Lower lobe of right lung (tissue), 2 donors: ENCODE results near the gene STRN. TPM values are rescaled to one million over a fixed set of nuclear protein-coding genes. Genes with fewer than 3 reads are reported as not detected.
"Not testable (repeated sequence)": the region's sequence is repeated elsewhere in the genome, so short reads cannot be mapped to it uniquely, and the experiment has no call there.

Experiments
- ATAC-seq, 2 donors: fragments of 200-7000 bp; cut with Tn5 transposase; one replicate each; pipeline ENCODE4 v1.9.1; 2020 to 2022; ENCODE audit warnings: mild to moderate bottlenecking in 2 of 2, moderate library complexity in 2 of 2
- DNase-seq: peaks from one replicate; pipeline ENCODE4 v3.0.0-alpha.2; 2020
- H3K27ac ChIP-seq: fragments of 200-600 bp; one replicate; pipeline ENCODE4 v1.8.0; 2022
- H3K27me3 ChIP-seq: fragments of 200-600 bp; one replicate; pipeline ENCODE4 v1.8.0; 2022; ENCODE audit warnings: low read depth
- H3K36me3 ChIP-seq: fragments of 200-600 bp; one replicate; pipeline ENCODE4 v1.8.0; 2022; ENCODE audit warnings: mild to moderate bottlenecking
- H3K4me1 ChIP-seq: fragments of 200-600 bp; one replicate; pipeline ENCODE4 v1.8.0; 2022
- H3K4me3 ChIP-seq: fragments of 200-600 bp; one replicate; pipeline ENCODE4 v1.8.0; 2022; ENCODE audit warnings: mild to moderate bottlenecking
- H3K9me3 ChIP-seq: fragments of 200-600 bp; one replicate; pipeline ENCODE4 v1.8.0; 2022
- intact Hi-C: fragments of 100-400 bp; cut with DNase I; formaldehyde crosslinking; loops from one replicate; pipeline ENCODE4 v1.11.0; 2022
- total RNA-seq: library from RNA; stranded (reverse); fragmentation: NEBNext Ultra II Directional; extraction: Animal tissue kit (Norgen Biotek cat#: 25700); gene quantifications from one replicate; pipeline ENCODE4 v1.2.1, GENCODE V29; 2021
- TF ChIP-seq, protein P1 (sequence below): fragments of 200-600 bp; IDR thresholded peaks from one replicate; pipeline ENCODE4 v1.8.0; 2022; ENCODE audit warnings: antibody characterized with exemption, mild to moderate bottlenecking
- donor health status: DM: no; HTN: yes; CAD: no; lungs with severe emphysema.

Gene STRN
- total RNA-seq, 1 donor from 2014 or later = 31.1 TPM

DNA sequence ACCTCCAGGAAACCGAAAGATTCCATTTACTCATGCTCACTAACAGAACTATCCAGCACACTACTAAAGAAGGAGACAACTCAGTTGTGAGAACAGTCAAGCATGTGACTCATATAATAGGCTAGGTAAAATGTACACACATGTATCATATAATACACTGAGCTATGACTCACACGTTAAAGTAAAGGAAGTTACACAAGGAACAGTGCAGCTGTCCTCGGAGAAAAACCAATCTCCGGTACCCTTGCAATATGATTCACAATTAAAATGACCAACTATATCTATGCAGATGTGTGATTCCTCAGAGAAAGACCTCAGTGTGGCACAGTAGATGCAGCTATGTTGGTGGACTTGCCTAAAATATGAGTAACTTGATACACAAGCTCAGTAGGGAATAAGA lies 76.5 kb downstream of the STRN start:
- Histone ChIP-seq H3K9me3 (no peaks in the 10 kb centered on the region), H3K4me1 (no peaks in the 10 kb centered on the region), H3K27ac (no peak overlapping the region), H3K27me3 (no peaks in the 10 kb centered on the region), H3K4me3 (no peak overlapping the region), H3K36me3 (peaks cover 45% of the 10 kb centered on the region)
- DNase-seq (no peak), ATAC-seq (peak in 1 of 2 donors; percentile 63)
- intact Hi-C loops = no loop called here
- TF ChIP-seq, protein P1, sequence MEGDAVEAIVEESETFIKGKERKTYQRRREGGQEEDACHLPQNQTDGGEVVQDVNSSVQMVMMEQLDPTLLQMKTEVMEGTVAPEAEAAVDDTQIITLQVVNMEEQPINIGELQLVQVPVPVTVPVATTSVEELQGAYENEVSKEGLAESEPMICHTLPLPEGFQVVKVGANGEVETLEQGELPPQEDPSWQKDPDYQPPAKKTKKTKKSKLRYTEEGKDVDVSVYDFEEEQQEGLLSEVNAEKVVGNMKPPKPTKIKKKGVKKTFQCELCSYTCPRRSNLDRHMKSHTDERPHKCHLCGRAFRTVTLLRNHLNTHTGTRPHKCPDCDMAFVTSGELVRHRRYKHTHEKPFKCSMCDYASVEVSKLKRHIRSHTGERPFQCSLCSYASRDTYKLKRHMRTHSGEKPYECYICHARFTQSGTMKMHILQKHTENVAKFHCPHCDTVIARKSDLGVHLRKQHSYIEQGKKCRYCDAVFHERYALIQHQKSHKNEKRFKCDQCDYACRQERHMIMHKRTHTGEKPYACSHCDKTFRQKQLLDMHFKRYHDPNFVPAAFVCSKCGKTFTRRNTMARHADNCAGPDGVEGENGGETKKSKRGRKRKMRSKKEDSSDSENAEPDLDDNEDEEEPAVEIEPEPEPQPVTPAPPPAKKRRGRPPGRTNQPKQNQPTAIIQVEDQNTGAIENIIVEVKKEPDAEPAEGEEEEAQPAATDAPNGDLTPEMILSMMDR = no peak

DNA sequence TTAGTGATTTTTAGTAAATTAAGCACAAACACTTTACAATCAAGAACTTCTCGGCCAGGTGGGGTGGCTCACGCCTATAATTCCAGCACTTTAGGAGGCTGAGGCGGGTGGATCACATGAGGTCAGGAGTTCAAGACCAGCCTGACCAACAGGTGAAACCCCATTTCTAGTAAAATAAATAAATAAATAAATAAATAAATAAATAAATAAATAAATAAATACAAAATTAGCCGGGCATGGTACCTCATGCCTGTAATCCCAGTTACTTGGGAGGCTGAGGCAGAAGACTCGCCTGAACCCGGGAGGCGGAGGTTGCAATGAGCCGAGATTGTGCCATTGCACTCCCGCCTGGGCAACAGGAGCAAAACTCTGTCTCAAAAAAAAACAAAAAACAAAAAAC lies 79.2 kb downstream of the STRN start:
- DNase-seq, H3K4me1 ChIP-seq, H3K27ac ChIP-seq, ATAC-seq, intact Hi-C loops, H3K27me3 ChIP-seq, H3K9me3 ChIP-seq, H3K4me3 ChIP-seq: not testable (repeated sequence)
- H3K36me3 ChIP-seq = peaks cover 49% of the 10 kb centered on the region

DNA sequence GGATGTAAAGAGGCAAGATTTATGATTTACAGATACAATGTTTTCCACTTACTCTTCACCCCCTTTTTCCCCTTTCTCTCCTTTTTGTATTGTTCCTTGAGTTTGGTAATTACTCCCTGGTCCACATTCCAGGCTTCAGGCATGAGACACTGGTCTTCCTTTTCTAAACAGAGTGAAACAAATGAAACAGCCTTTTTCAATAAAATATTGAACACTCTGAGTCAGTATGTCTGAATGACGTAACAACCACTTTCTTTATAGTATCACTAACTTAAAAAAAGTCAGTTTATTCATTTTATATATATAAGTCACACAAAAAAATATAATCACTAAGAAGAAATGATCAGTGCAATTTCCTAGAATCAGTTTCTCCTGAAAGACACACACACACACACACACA lies 79.7 kb downstream of the STRN start:
- Histone ChIP-seq H3K27ac (no peak overlapping the region), H3K4me3 (no peak overlapping the region), H3K9me3 (no peaks in the 10 kb centered on the region), H3K36me3 (peaks cover 52% of the 10 kb centered on the region), H3K4me1 (no peaks in the 10 kb centered on the region), H3K27me3 (no peaks in the 10 kb centered on the region)
- intact Hi-C loops = no loop called here
- DNase-seq (no peak), ATAC-seq (no peak)
- TF ChIP-seq, protein P1 = no peak

DNA sequence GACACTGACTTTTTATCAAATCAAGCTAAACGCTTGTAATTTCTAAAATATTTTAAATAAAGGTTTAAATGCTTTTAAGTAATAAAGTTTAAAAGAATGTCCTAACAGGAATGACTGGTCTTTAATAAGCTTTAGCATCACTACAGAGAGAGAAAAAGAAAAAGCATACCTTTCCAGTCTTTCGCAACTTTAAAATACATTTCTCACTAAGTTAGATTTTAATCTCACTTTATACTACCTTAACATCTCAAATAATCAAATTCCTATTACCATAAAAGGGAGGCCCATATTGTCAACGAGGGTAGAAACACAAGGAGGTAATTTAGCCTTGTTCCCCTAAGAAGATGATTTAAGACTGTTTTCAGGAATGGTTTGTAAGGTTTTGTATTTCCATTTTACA lies 80.7 kb downstream of the STRN start:
- ATAC-seq (no peak), DNase-seq (no peak)
- H3K36me3 ChIP-seq = peaks cover 56% of the 10 kb centered on the region
- no peaks in the 10 kb centered on the region for H3K27me3 ChIP-seq
- intact Hi-C loops = no loop called here
- H3K9me3 ChIP-seq = no peaks in the 10 kb centered on the region
- no peak overlapping the region for H3K27ac ChIP-seq
- TF ChIP-seq, protein P1 = no peak
- no peak overlapping the region for H3K4me3 ChIP-seq
- H3K4me1 ChIP-seq = no peaks in the 10 kb centered on the region

DNA sequence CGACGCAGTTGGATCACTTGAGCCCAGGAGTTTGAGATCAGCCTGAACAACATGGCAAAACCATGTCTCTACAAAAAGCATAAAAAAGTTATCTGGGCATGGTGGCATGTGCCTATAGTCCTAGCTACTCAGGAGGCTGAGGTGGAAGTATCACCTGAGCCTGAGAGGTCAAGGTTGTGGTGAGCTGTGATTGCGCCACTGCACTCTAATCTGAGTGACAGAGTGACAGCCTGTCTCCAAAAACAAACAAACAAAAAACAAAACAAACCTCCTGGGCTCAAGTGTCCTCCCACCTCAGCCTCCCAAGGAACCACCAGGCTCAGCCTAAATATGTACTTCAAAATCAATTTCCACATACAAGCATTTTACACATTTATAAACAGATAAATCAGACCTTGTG lies 83.8 kb downstream of the STRN start:
- Histone ChIP-seq H3K4me1 (no peaks in the 10 kb centered on the region), H3K27me3 (no peaks in the 10 kb centered on the region), H3K4me3 (no peak overlapping the region), H3K27ac (no peak overlapping the region), H3K9me3 (no peaks in the 10 kb centered on the region), H3K36me3 (peaks cover 83% of the 10 kb centered on the region)
- TF ChIP-seq, protein P1 = no peak
- intact Hi-C loops = no loop called here
- no peak for ATAC-seq
- no peak for DNase-seq

DNA sequence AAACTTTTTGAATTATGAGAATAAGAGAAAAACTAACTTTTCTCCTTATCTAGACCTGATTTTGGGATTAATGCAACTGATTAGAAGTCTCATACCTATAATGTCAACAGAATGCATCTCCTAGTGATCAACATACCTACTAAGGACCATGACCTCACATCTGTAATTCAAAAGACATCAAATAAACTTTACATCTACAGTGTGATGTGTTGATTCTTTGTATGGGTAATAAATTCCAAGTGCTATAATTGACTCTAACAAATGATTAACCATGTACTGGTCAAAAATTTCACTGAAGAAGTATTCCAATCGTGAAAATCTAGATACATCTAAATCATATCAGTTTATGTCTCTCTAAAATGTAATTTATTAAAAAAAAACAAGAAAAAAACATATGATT lies 84.5 kb downstream of the STRN start:
- H3K9me3 ChIP-seq = no peaks in the 10 kb centered on the region
- H3K4me1 ChIP-seq = no peaks in the 10 kb centered on the region
- ATAC-seq (no peak), DNase-seq (no peak)
- peaks cover 90% of the 10 kb centered on the region for H3K36me3 ChIP-seq
- intact Hi-C loops = no loop called here
- no peak overlapping the region for H3K4me3 ChIP-seq
- no peak overlapping the region for H3K27ac ChIP-seq
- H3K27me3 ChIP-seq = no peaks in the 10 kb centered on the region
- TF ChIP-seq, protein P1 = no peak
